HepG2 (cell line): ENCODE results near the gene FLACC1. TPM values are rescaled to one million over a fixed set of nuclear protein-coding genes. Genes with fewer than 3 reads are reported as not detected.

Source experiments
- ATAC-seq: fragments of 200-7000 bp; cut with Tn5 transposase; 3 replicates; pipeline ENCODE4 v1.9.1; 2020; ENCODE audit warnings: mild to moderate bottlenecking, moderate library complexity
- BruUV-seq: library from RNA; stranded (reverse); fragments of 400-500 nt; replicated peaks from 2 replicates; lab custom pipeline; 2021; lab: Mats Ljungman, UMichigan
- CTCF ChIA-PET: fragments of 300-600 bp; formaldehyde crosslinking; extraction: SDS; loops from one replicate; lab custom pipeline; 2021; ENCODE audit warnings: low total read pairs, inconsistent platforms, low intra/inter-chr PET ratio; lab: Yijun Ruan, JAX
- POLR2A ChIA-PET: fragments of 350-600 bp; sonication (Branson Sonifier 250); formaldehyde crosslinking; loops from one replicate; lab custom pipeline; 2020; ENCODE audit warnings: antibody characterized with exemption, inconsistent platforms; lab: Yijun Ruan, JAX
- DNase-seq: peaks from one replicate; pipeline ENCODE4 v3.0.0-alpha.2; 2015; ENCODE audit warnings: low spot score
- FAIRE-seq: peaks from 3 replicates; lab custom pipeline; 2011; peaks lifted over from hg19 to GRCh38; lab: Jason Lieb, UNC
- H2AFZ ChIP-seq: one replicate; pipeline ENCODE4 v1.6.1; 2011; ENCODE audit warnings: low read length, inconsistent platforms
- H3K27ac ChIP-seq: fragments of 300-600 bp; 3 replicates; pipeline ENCODE4 v1.8.0; 2011; ENCODE audit warnings: mixed run types, mild to moderate bottlenecking, mixed read lengths, low read length, inconsistent platforms; ENCODE audit not compliant: insufficient read depth; ENCODE audit errors: extremely low read length
- H3K27me3 ChIP-seq, 2 experiments: fragments of 200-600 bp in 1 of 2; 2 replicates in 1 of 2; 3 replicates in 1 of 2; pipeline versions ENCODE4 v1.6.0 to v1.8.0; 2011; ENCODE audit warnings: low read length in 2 of 2, mild to moderate bottlenecking in 2 of 2, moderate library complexity in 2 of 2, inconsistent platforms in 1 of 2; ENCODE audit not compliant: insufficient read depth in 2 of 2, control insufficient read depth in 1 of 2
- H3K36me3 ChIP-seq, 2 experiments: fragments of 200-600 bp in 1 of 2; replicated peaks in 1 of 2; 2 replicates in 1 of 2; 3 replicates in 1 of 2; pipeline versions ENCODE4 v1.5.1 to v1.8.0; 2011; ENCODE audit warnings: low read length in 2 of 2, inconsistent platforms in 1 of 2; ENCODE audit not compliant: insufficient read depth in 2 of 2, control insufficient read depth in 1 of 2
- H3K4me1 ChIP-seq: 2 replicates; pipeline ENCODE4 v1.5.1; 2012; ENCODE audit warnings: low read length, inconsistent platforms; ENCODE audit not compliant: insufficient read depth
- H3K4me2 ChIP-seq: 2 replicates; pipeline ENCODE4 v1.6.0; 2011; ENCODE audit warnings: low read depth, low read length, inconsistent platforms
- H3K4me3 ChIP-seq, 3 experiments: fragments of 200-600 bp in 1 of 3; sonication (generic), shearing (Covaris generic) in 1 of 3; replicated peaks in 1 of 3; 2 replicates each; pipeline ENCODE4 v1.5.1; 2011 to 2016; ENCODE audit warnings: low read length in 3 of 3, inconsistent platforms in 2 of 3, low read depth in 2 of 3, mild to moderate bottlenecking in 2 of 3, control low read depth in 1 of 3, mixed read lengths in 1 of 3; ENCODE audit not compliant: insufficient read depth in 1 of 3
- H3K79me2 ChIP-seq: one replicate; pipeline ENCODE4 v1.6.1; 2011; ENCODE audit warnings: low read length, inconsistent platforms; ENCODE audit not compliant: insufficient read depth
- H3K9ac ChIP-seq: 2 replicates; pipeline ENCODE4 v1.6.0; 2011; ENCODE audit warnings: mild to moderate bottlenecking, low read depth, low read length, inconsistent platforms; ENCODE audit not compliant: insufficient read depth
- H3K9me3 ChIP-seq: 2 replicates; pipeline ENCODE4 v1.5.1; 2012; ENCODE audit warnings: mild to moderate bottlenecking, low read length
- H4K20me1 ChIP-seq: 2 replicates; pipeline ENCODE4 v1.6.0; 2011; ENCODE audit warnings: inconsistent platforms, mild to moderate bottlenecking, low read length, moderate library complexity; ENCODE audit not compliant: insufficient read depth
- CEBPB ChIP-seq: IDR thresholded peaks from 2 replicates; pipeline ENCODE4 v1.6.1; 2011; ENCODE audit warnings: low read depth, low read length, improper control_type of control experiment, borderline replicate concordance
- KLF15 ChIP-seq: sonication (generic); formaldehyde crosslinking; IDR thresholded peaks from 2 replicates; pipeline ENCODE4 v1.8.1; 2023; ENCODE audit warnings: borderline replicate concordance, mild to moderate bottlenecking, inconsistent platforms, missing genetic modification reagents, mixed read lengths
- MAFK ChIP-seq, 2 experiments: IDR thresholded peaks in 1 of 2; conservative IDR thresholded peaks in 1 of 2; 2 replicates each; pipeline ENCODE4 v1.6.1; 2011; ENCODE audit warnings: improper control_type of control experiment in 2 of 2, low read length in 2 of 2
- POLR2G ChIP-seq: fragments of 200-400 bp; formaldehyde crosslinking; IDR thresholded peaks from 2 replicates; pipeline ENCODE4 v1.6.1; 2018; ENCODE audit warnings: mild to moderate bottlenecking, low read depth, low read length, moderate library complexity
- PPARG ChIP-seq: conservative IDR thresholded peaks from 2 replicates; pipeline ENCODE4 v1.6.1; 2016; ENCODE audit warnings: missing biosample characterization, missing genetic modification reagents
- RBM22 ChIP-seq: fragments of 200-400 bp; formaldehyde crosslinking; optimal IDR thresholded peaks from 2 replicates; pipeline ENCODE3; 2017; ENCODE audit warnings: mild to moderate bottlenecking, low read length, moderate library complexity
- SRSF9 ChIP-seq: fragments of 200-400 bp; formaldehyde crosslinking; IDR thresholded peaks from 2 replicates; pipeline ENCODE4 v1.6.1; 2018; ENCODE audit warnings: borderline replicate concordance, mild to moderate bottlenecking, low read depth, low read length; ENCODE audit not compliant: insufficient read depth, poor library complexity, severe bottlenecking
- ZKSCAN1 ChIP-seq: fragments of 150-350 bp; IDR thresholded peaks from 2 replicates; pipeline ENCODE4 v1.6.1; 2014; ENCODE audit warnings: low read length
- WGBS: methylation state at CpG from one replicate; pipeline ENCODE4 v1.1.6; 2017; ENCODE audit warnings: low lambda C conversion rate; 5-methylcytosine and 5-hydroxymethylcytosine counted together
- in situ Hi-C: cut with HindIII; loops from 2 replicates; pipeline ENCODE4 v1.10.0; 2017; ENCODE audit warnings: low pct_unique_long_range_greater_than_20kb; ENCODE audit not compliant: extremely low pct_ligation_motif_present
- intact Hi-C: fragments of 100-400 bp; cut with micrococcal nuclease; formaldehyde crosslinking; loops from one replicate; pipeline ENCODE4 v1.10.0; 2022; ENCODE audit not compliant: unreplicated experiment
- polyA plus RNA-seq, 8 experiments: library from polyadenylated mRNA; depleted of rRNA in 3 of 8; stranded (reverse) in 7 of 8; unstranded in 1 of 8; fragments of >200 nt; fragmentation: Illumina TruSeq in 4 of 8; extraction: Trizol in 4 of 8; gene quantifications; 2 replicates each; pipeline versions ENCODE4 v1.2.1 to v1.2.3, GENCODE V29; 2011 to 2016; ENCODE audit warnings: low read depth in 4 of 8, missing spikeins in 1 of 8, mixed read lengths in 1 of 8; ENCODE audit not compliant: insufficient read depth in 1 of 8
- total RNA-seq, 5 experiments: library from RNA; depleted of rRNA; stranded (reverse); fragments of >200 nt; fragmentation: Illumina TruSeq; extraction: Trizol; gene quantifications; 2 replicates each; pipeline ENCODE4 v1.2.3, GENCODE V29; 2016; ENCODE audit warnings: low read depth in 1 of 5

The FLACC1 gene
- total and polyA plus RNA-seq, 2 of the 13 experiments (the other 11 are each of a cell fraction or from before 2014, with no cell fraction given), result 0.35 to 0.59 TPM

GRCh38 chr2:201248288-201248844 lies 108.8 kb downstream of the FLACC1 start:
- peak; percentile 54 for TF ChIP-seq RBM22
- no peak for TF ChIP-seq PPARG
- peak in 1 of 2 experiments; percentile 36; a peak in 2 of 4 replicates for TF ChIP-seq MAFK (conservative IDR thresholded peaks at IDR 0.05 in 1 of 2, IDR thresholded peaks at IDR 0.05 in 1 of 2; ENCODE audit: low read length in 2 of 2)
- TF ChIP-seq, all 625 proteins: peak for 2
- H3K36me3 ChIP-seq, result no peaks in the 10 kb centered on the region
- ChIA-PET CTCF (no interaction called here), POLR2A (no interaction called here)
- intact Hi-C loops (no loop called here), in situ Hi-C loops (no loop called here)
- BruUV-seq, result no TSS peak
- H3K79me2 ChIP-seq, result no peaks in the 10 kb centered on the region
- no peak overlapping the region for H3K9ac ChIP-seq
- H4K20me1 ChIP-seq, result no peaks in the 10 kb centered on the region
- FAIRE-seq (no peak), DNase-seq (no peak), ATAC-seq (no peak)
- no peak overlapping the region for H3K4me2 ChIP-seq
- H3K9me3 ChIP-seq, result no peaks in the 10 kb centered on the region
- no peak overlapping the region for H3K4me3 ChIP-seq
- 98% methylated on average over 6 of the region's 6 CpGs for WGBS
- no peaks in the 10 kb centered on the region for H3K4me1 ChIP-seq
- H2AFZ ChIP-seq, result no peak overlapping the region
- H3K27me3 ChIP-seq, result no peaks in the 10 kb centered on the region
- no peak overlapping the region for H3K27ac ChIP-seq

- Histone ChIP-seq H3K79me2 (no peaks in the 10 kb centered on the region), H4K20me1 (no peaks in the 10 kb centered on the region), H3K9ac (no peak overlapping the region), H3K27me3 (no peaks in the 10 kb centered on the region), H3K4me1 (no peaks in the 10 kb centered on the region), H3K4me2 (no peak overlapping the region), H3K4me3 (no peak overlapping the region), H2AFZ (no peak overlapping the region), H3K36me3 (peaks cover 0 to 6% of the 10 kb centered on the region in 2 experiments; a peak in 2 of 5 replicates), H3K27ac (no peak overlapping the region), H3K9me3 (no peaks in the 10 kb centered on the region)
- in situ Hi-C loops (no loop called here), intact Hi-C loops (no loop called here)
- no peak for FAIRE-seq
- no peak for DNase-seq
- ATAC-seq, result peak; percentile 34; the same call in 2 of the 3 replicates
- POLR2A ChIA-PET, result interaction anchor here (0.7 kb wide), 1 partner anchor 490 kb away, joined by 4 read pairs; no protein-coding TSS in a partner anchor
- BruUV-seq, result no TSS peak
- WGBS, result 66% methylated on average over 4 of the region's 4 CpGs
- CTCF ChIA-PET, result no interaction called here
- no peak for TF ChIP-seq SRSF9
- no peak for TF ChIP-seq KLF15 (CRISPR knock-in tag)
- 0 out of 2 replicates have a peak, but pooled peaks have one; percentile 14 for TF ChIP-seq POLR2G
- TF ChIP-seq ZKSCAN1, result no peak
- TF ChIP-seq CEBPB, result peak; percentile 55; the same call in 1 of the 2 replicates
These were observed 110.9 kb downstream of the FLACC1 start for GRCh38 chr2:201246280-201246679.
